Kidney glomerular epithelial cell (primary cell): ENCODE data around the gene NR4A3.
"Not testable (repeated sequence)": the region's sequence is repeated elsewhere in the genome, so short reads cannot be mapped to it uniquely, and the experiment has no call there.

Experiments used
- DNase-seq: peaks from one replicate; lab custom pipeline; 2025; lab: John Stamatoyannopoulos, UW

The NR4A3 gene

GRCh38 chr9:99834474-99834873, 12.8 kb downstream of the NR4A3 start:
- no peak for DNase-seq

- DNase-seq, result no peak
Measured at GRCh38 chr9:99835142-99835541, 13.5 kb downstream of the NR4A3 start.

- no peak for DNase-seq
Measured at GRCh38 chr9:99835581-99835980, 13.9 kb downstream of the NR4A3 start.

GRCh38 chr9:99840072-99840471, 18.4 kb downstream of the NR4A3 start:
- DNase-seq, result no peak

- DNase-seq, result no peak
Measured at GRCh38 chr9:99845063-99845462, 23.4 kb downstream of the NR4A3 start.

GRCh38 chr9:99848447-99848846, 26.8 kb downstream of the NR4A3 start:
- no peak for DNase-seq

GRCh38 chr9:99850736-99851499, 29.2 kb downstream of the NR4A3 start:
- DNase-seq, result no peak

- no peak for DNase-seq
Measured at GRCh38 chr9:99851500-99851822, 29.8 kb downstream of the NR4A3 start.

- DNase-seq, result no peak
Measured at GRCh38 chr9:99852617-99853016, 30.9 kb downstream of the NR4A3 start.

- no peak for DNase-seq
Measured at GRCh38 chr9:99855467-99856176, 33.9 kb downstream of the NR4A3 start.

GRCh38 chr9:99857576-99857975, 35.9 kb downstream of the NR4A3 start:
- not testable (repeated sequence) for DNase-seq

- DNase-seq, result no peak
Measured at GRCh38 chr9:99858087-99858486, 36.4 kb downstream of the NR4A3 start.

- DNase-seq, result no peak
Measured at GRCh38 chr9:99859243-99859980, 37.7 kb downstream of the NR4A3 start.

GRCh38 chr9:99860266-99860665, 38.6 kb downstream of the NR4A3 start:
- DNase-seq, result no peak

GRCh38 chr9:99863955-99864354, 42.3 kb downstream of the NR4A3 start:
- DNase-seq, result no peak

GRCh38 chr9:99866398-99866797, 44.7 kb downstream of the NR4A3 start:
- no peak for DNase-seq

GRCh38 chr9:99867536-99867935, 45.9 kb downstream of the NR4A3 start:
- DNase-seq, result no peak

- no peak for DNase-seq
Measured at GRCh38 chr9:99867968-99868367, 46.3 kb downstream of the NR4A3 start.

GRCh38 chr9:99868845-99869244, 47.2 kb downstream of the NR4A3 start:
- no peak for DNase-seq

- DNase-seq, result no peak
Measured at GRCh38 chr9:99870126-99870525, 48.4 kb downstream of the NR4A3 start.

- peak; percentile 7 for DNase-seq
Measured at GRCh38 chr9:99873531-99873930, 51.8 kb downstream of the NR4A3 start.

- DNase-seq, result no peak
Measured at GRCh38 chr9:99873943-99874584, 52.4 kb downstream of the NR4A3 start.

- no peak for DNase-seq
Measured at GRCh38 chr9:99876190-99876589, 54.5 kb downstream of the NR4A3 start.
